H1 (cell line): ENCODE results near the gene WWP2. TPM values are rescaled to one million over a fixed set of nuclear protein-coding genes. Genes with fewer than 3 reads are reported as not detected.

Experiments
- CTCF ChIA-PET: fragments of 300-600 bp; sonication (Branson Sonifier 250); formaldehyde crosslinking; loops from one replicate; lab custom pipeline; 2021; ENCODE audit not compliant: partially characterized antibody; lab: Charles Lee
- POLR2A ChIA-PET: fragments of 300-600 bp; sonication (Branson Sonifier 250); formaldehyde crosslinking; loops from one replicate; lab custom pipeline; 2021; ENCODE audit warnings: inconsistent platforms; ENCODE audit not compliant: partially characterized antibody; lab: Charles Lee
- DNase-seq, 2 experiments: peaks; one replicate each; pipeline versions ENCODE4 v3.0.0 to v3.0.0-alpha.2; 2010 to 2022; ENCODE audit warnings: low spot score in 2 of 2, low read depth in 1 of 2, mixed read lengths in 1 of 2
- FAIRE-seq: peaks from 2 replicates; lab custom pipeline; 2011; peaks lifted over from hg19 to GRCh38; lab: Jason Lieb, UNC
- H2AFZ ChIP-seq: 2 replicates; pipeline ENCODE4 v1.8.1; 2012; ENCODE audit warnings: low read length, inconsistent platforms
- H2AK5ac ChIP-seq: 2 replicates; pipeline ENCODE4 v1.6.1; 2013; ENCODE audit warnings: low read depth, low read length
- H2BK120ac ChIP-seq: replicated peaks from 2 replicates; pipeline ENCODE3; 2013; ENCODE audit warnings: low read depth, low read length, inconsistent platforms
- H2BK12ac ChIP-seq: 2 replicates; pipeline ENCODE4 v1.6.1; 2013; ENCODE audit warnings: low read depth, low read length
- H2BK15ac ChIP-seq: 2 replicates; pipeline ENCODE4 v1.6.1; 2013; ENCODE audit warnings: low read length
- H2BK20ac ChIP-seq: 2 replicates; pipeline ENCODE4 v1.6.1; 2013; ENCODE audit warnings: low read length
- H2BK5ac ChIP-seq: 2 replicates; pipeline ENCODE4 v1.6.1; 2013; ENCODE audit warnings: low read depth, low read length
- H3K14ac ChIP-seq: 2 replicates; pipeline ENCODE4 v1.6.1; 2013; ENCODE audit warnings: inconsistent platforms; ENCODE audit not compliant: insufficient read length
- H3K18ac ChIP-seq: 2 replicates; pipeline ENCODE4 v1.6.1; 2013; ENCODE audit warnings: low read length; ENCODE audit errors: extremely low read depth
- H3K23ac ChIP-seq: 2 replicates; pipeline ENCODE4 v1.6.1; 2013; ENCODE audit warnings: inconsistent platforms; ENCODE audit not compliant: insufficient read length
- H3K23me2 ChIP-seq: 2 replicates; pipeline ENCODE4 v1.6.1; 2013; ENCODE audit warnings: low read depth, low read length
- H3K27ac ChIP-seq: 2 replicates; pipeline ENCODE4 v1.6.1; 2011; ENCODE audit warnings: low read depth, low read length, inconsistent platforms
- H3K27me3 ChIP-seq, 4 experiments: replicated peaks in 1 of 4; 1 replicate in 1 of 4; 2 replicates in 3 of 4; pipeline versions ENCODE4 v1.6.1 to v1.8.1; 2011 to 2013; ENCODE audit warnings: low read length in 3 of 4, mild to moderate bottlenecking in 3 of 4, inconsistent platforms in 2 of 4, mixed read lengths in 2 of 4, moderate library complexity in 1 of 4; ENCODE audit not compliant: control insufficient read depth in 3 of 4, insufficient read depth in 3 of 4; ENCODE audit errors: extremely low read depth in 1 of 4
- H3K36me3 ChIP-seq, 4 experiments: 2 replicates each; pipeline versions ENCODE4 v1.6.1 to v1.8.1; 2011 to 2013; ENCODE audit warnings: mild to moderate bottlenecking in 4 of 4, low read length in 3 of 4, moderate library complexity in 2 of 4, control low read depth in 1 of 4, inconsistent platforms in 1 of 4; ENCODE audit not compliant: insufficient read depth in 4 of 4, control insufficient read depth in 2 of 4
- H3K4ac ChIP-seq: replicated peaks from 2 replicates; pipeline ENCODE3; 2013; ENCODE audit warnings: low read length, low read depth, mixed read lengths, inconsistent platforms; ENCODE audit not compliant: insufficient read length
- H3K4me1 ChIP-seq, 4 experiments: replicated peaks in 1 of 4; 1 replicate in 1 of 4; 2 replicates in 3 of 4; pipeline versions ENCODE4 v1.6.1 to v1.8.1; 2011 to 2013; ENCODE audit warnings: low read length in 3 of 4, inconsistent platforms in 2 of 4, mixed read lengths in 1 of 4; ENCODE audit not compliant: insufficient read depth in 4 of 4, control insufficient read depth in 3 of 4
- H3K4me2 ChIP-seq, 2 experiments: 2 replicates each; pipeline versions ENCODE4 v1.6.1 to v1.8.1; 2011 to 2013; ENCODE audit warnings: low read depth in 2 of 2, low read length in 2 of 2, control low read depth in 1 of 2, inconsistent platforms in 1 of 2, mild to moderate bottlenecking in 1 of 2; ENCODE audit not compliant: insufficient read depth in 1 of 2
- H3K4me3 ChIP-seq, 4 experiments: fragments of 200-600, 300-600 bp in 1 of 4; sonication (generic), shearing (Covaris generic), sonication (Bioruptor Twin) in 1 of 4; 2 replicates each; pipeline versions ENCODE4 v1.5.1 to v1.8.1; 2011 to 2016; ENCODE audit warnings: low read length in 4 of 4, low read depth in 3 of 4, control low read depth in 2 of 4, inconsistent platforms in 2 of 4, mild to moderate bottlenecking in 2 of 4, mixed read lengths in 1 of 4, moderate library complexity in 1 of 4; ENCODE audit not compliant: insufficient read depth in 2 of 4; ENCODE audit errors: extremely low read depth in 1 of 4
- H3K56ac ChIP-seq: replicated peaks from 2 replicates; pipeline ENCODE3; 2013; ENCODE audit warnings: low read depth, mild to moderate bottlenecking, mixed read lengths, low read length, inconsistent platforms; ENCODE audit not compliant: insufficient read length
- H3K79me1 ChIP-seq: 2 replicates; pipeline ENCODE4 v1.6.1; 2013; ENCODE audit warnings: low read depth, low read length, control low read depth
- H3K79me2 ChIP-seq, 2 experiments: 2 replicates each; pipeline versions ENCODE4 v1.6.1 to v1.8.1; 2012 to 2013; ENCODE audit warnings: low read length in 2 of 2, mild to moderate bottlenecking in 2 of 2, inconsistent platforms in 1 of 2; ENCODE audit not compliant: insufficient read depth in 2 of 2, control insufficient read depth in 1 of 2
- H3K9ac ChIP-seq, 4 experiments: replicated peaks in 1 of 4; 1 replicate in 1 of 4; 2 replicates in 3 of 4; pipeline versions ENCODE4 v1.6.1 to v1.8.1; 2011 to 2013; ENCODE audit warnings: low read depth in 3 of 4, low read length in 3 of 4, control low read depth in 2 of 4, mild to moderate bottlenecking in 2 of 4, moderate library complexity in 2 of 4, inconsistent platforms in 1 of 4; ENCODE audit errors: extremely low read depth in 1 of 4
- H3K9me3 ChIP-seq, 2 experiments: 2 replicates each; pipeline versions ENCODE4 v1.6.1 to v1.8.1; 2012 to 2013; ENCODE audit warnings: mild to moderate bottlenecking in 2 of 2, moderate library complexity in 2 of 2, control low read depth in 1 of 2, inconsistent platforms in 1 of 2, low read depth in 1 of 2, low read length in 1 of 2, mixed read lengths in 1 of 2; ENCODE audit not compliant: insufficient read depth in 2 of 2
- H4K20me1 ChIP-seq, 2 experiments: replicated peaks in 1 of 2; 2 replicates each; pipeline versions ENCODE3 to v1.8.1; 2011 to 2013; ENCODE audit warnings: inconsistent platforms in 2 of 2, low read length in 2 of 2, mild to moderate bottlenecking in 1 of 2; ENCODE audit not compliant: insufficient read depth in 2 of 2, control insufficient read depth in 1 of 2
- H4K5ac ChIP-seq: 2 replicates; pipeline ENCODE4 v1.6.1; 2013; ENCODE audit warnings: low read length, low read depth, mixed read lengths, inconsistent platforms; ENCODE audit not compliant: insufficient read length
- H4K8ac ChIP-seq: 2 replicates; pipeline ENCODE4 v1.8.0; 2013; ENCODE audit warnings: mild to moderate bottlenecking, moderate library complexity, low read length, inconsistent platforms; ENCODE audit not compliant: insufficient read depth; ENCODE audit errors: extremely low read depth
- H4K91ac ChIP-seq: replicated peaks from 2 replicates; pipeline ENCODE3; 2013; ENCODE audit warnings: low read length, mixed read lengths, inconsistent platforms; ENCODE audit not compliant: insufficient read length
- CBX8 ChIP-seq: fragments of 300-800, 300-1000 bp; sonication (generic); IDR thresholded peaks from 2 replicates; pipeline ENCODE4 v1.7.1; 2016; ENCODE audit warnings: low read depth, low read length, borderline replicate concordance
- GABPA ChIP-seq: IDR thresholded peaks from 2 replicates; pipeline ENCODE4 v1.6.1; 2011; ENCODE audit warnings: mild to moderate bottlenecking, low read length, moderate library complexity, borderline replicate concordance; ENCODE audit not compliant: insufficient read depth
- HDAC2 ChIP-seq, 2 experiments: fragments of 300-600 bp in 1 of 2; sonication (generic) in 1 of 2; IDR thresholded peaks; 2 replicates each; pipeline ENCODE4 v1.6.1; 2011 to 2012; ENCODE audit warnings: low read depth in 2 of 2, low read length in 2 of 2, mild to moderate bottlenecking in 2 of 2, moderate library complexity in 2 of 2, borderline replicate concordance in 1 of 2, inconsistent platforms in 1 of 2
- KDM5A ChIP-seq: fragments of 200-600 bp; IDR thresholded peaks from 2 replicates; pipeline ENCODE4 v1.7.1; 2012; ENCODE audit warnings: mild to moderate bottlenecking, low read length, inconsistent platforms, mixed read lengths
- RBBP5 ChIP-seq: IDR thresholded peaks from 2 replicates; pipeline ENCODE4 v1.7.1; 2012; ENCODE audit warnings: low read depth, mild to moderate bottlenecking, inconsistent platforms, low read length, moderate library complexity, borderline replicate concordance
- RNF2 ChIP-seq: fragments of 200-900, 300-1000 bp; sonication (generic); IDR thresholded peaks from 2 replicates; pipeline ENCODE4 v1.7.1; 2016; ENCODE audit warnings: borderline replicate concordance, low read depth, mild to moderate bottlenecking, antibody characterized with exemption, low read length; ENCODE audit not compliant: poor library complexity, severe bottlenecking; ENCODE audit errors: missing control alignments
- SIRT6 ChIP-seq: IDR thresholded peaks from one replicate; pipeline ENCODE4 v1.7.1; 2012; ENCODE audit warnings: low read length, inconsistent platforms
- SIX5 ChIP-seq: IDR thresholded peaks from 2 replicates; pipeline ENCODE4 v1.6.1; 2011; ENCODE audit warnings: mild to moderate bottlenecking, low read depth, low read length
- SP1 ChIP-seq: IDR thresholded peaks from 2 replicates; pipeline ENCODE4 v1.6.1; 2011; ENCODE audit warnings: low read depth, low read length
- WGBS, 2 experiments: shearing (Covaris generic) in 1 of 2; methylation state at CpG; one replicate each; pipeline versions ENCODE4 v1.1.6 to v1.1.7; 2013 to 2015; ENCODE audit warnings: low lambda C conversion rate in 2 of 2, mixed read lengths in 2 of 2, inconsistent platforms in 1 of 2, low coverage in 1 of 2, missing lambda C conversion rate in 1 of 2; ENCODE audit not compliant: insufficient replicate concordance in 2 of 2, insufficient coverage in 1 of 2, insufficient read length in 1 of 2; ENCODE audit errors: extremely low coverage in 1 of 2, missing lambda C conversion rate in 1 of 2; 5-methylcytosine and 5-hydroxymethylcytosine counted together
- polyA plus RNA-seq, 7 experiments: library from polyadenylated mRNA; depleted of rRNA in 3 of 7; stranded (reverse) in 5 of 7; unstranded in 2 of 7; fragments of >200 nt in 5 of 7; fragments of 200-250 nt in 2 of 7; gene quantifications; 1 replicate in 5 of 7; 2 replicates in 1 of 7; 4 replicates in 1 of 7; pipeline versions ENCODE4 v1.2.1 to v1.2.3, GENCODE V29; 2011 to 2013; ENCODE audit warnings: missing spikeins in 2 of 7, mixed read lengths in 2 of 7
- total RNA-seq: library from RNA; stranded (reverse); fragmentation: NEBNext Ultra II Directional; extraction: Animal tissue kit (Norgen Biotek cat#: 25700); gene quantifications from 2 replicates; pipeline ENCODE4 v1.2.1, GENCODE V29; 2021

WWP2 gene
- total and polyA plus RNA-seq, 2 of the 8 experiments (the other 6 are each of a cell fraction or from before 2014, with no cell fraction given): 14.1 to 42.2 TPM

DNA sequence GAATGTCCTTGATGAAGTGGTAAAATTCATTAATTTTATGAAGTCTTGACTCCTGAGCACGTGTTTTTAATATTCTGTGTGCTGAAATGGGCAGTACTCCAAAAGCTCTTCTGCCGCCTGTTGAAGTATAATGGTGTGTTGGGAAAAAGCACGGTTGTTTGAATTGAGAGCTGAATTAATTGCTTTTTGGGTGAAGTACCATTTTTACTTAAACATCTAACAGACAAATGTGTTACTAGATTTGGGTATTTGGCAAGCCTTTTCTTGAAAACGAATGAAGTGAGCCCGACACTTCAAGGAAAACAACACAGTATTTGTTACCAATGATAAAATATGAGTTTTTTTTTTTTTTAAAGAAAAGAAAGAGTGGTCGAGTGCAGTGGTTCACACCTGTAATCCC is 22.5 kb downstream of the WWP2 start:
- Histone ChIP-seq H3K9me3 (no peaks in the 10 kb centered on the region), H2BK20ac (no peak overlapping the region), H4K5ac (no peak overlapping the region), H3K79me2 (no peaks in the 10 kb centered on the region; a peak in 1 of 4 replicates), H2AK5ac (no peak overlapping the region), H3K14ac (no peak overlapping the region), H2BK5ac (no peak overlapping the region), H3K36me3 (peaks cover 0 to 9% (median 1%) of the 10 kb centered on the region in 4 experiments; a peak in 5 of 8 replicates), H3K4me3 (no peak overlapping the region), H3K23me2 (no peaks in the 10 kb centered on the region; the same call in 1 of the 2 replicates), H3K27ac (no peak overlapping the region), H3K4ac (no peak overlapping the region), H3K56ac (no peak overlapping the region), H4K8ac (no peak overlapping the region), H3K27me3 (no peaks in the 10 kb centered on the region), H4K91ac (no peak overlapping the region), H4K20me1 (peaks cover 0 to 4% of the 10 kb centered on the region in 2 experiments), H3K4me1 (no peaks in the 10 kb centered on the region), H2BK15ac (no peak overlapping the region), H3K9ac (no peak overlapping the region), H2BK120ac (no peak overlapping the region), H2AFZ (no peak overlapping the region), H3K4me2 (no peak overlapping the region), H3K79me1 (no peaks in the 10 kb centered on the region; the same call in 1 of the 2 replicates), H2BK12ac (no peak overlapping the region), H3K23ac (no peak overlapping the region), H3K18ac (no peak overlapping the region)
- ChIA-PET CTCF (interaction anchor here (0.6 to 6.8 kb wide), 4 partner anchors 11 to 390 kb away, joined by 3 to 43 read pairs (median 4); partner anchors contain the start of gene NOB1), POLR2A (interaction anchor here (0.6 to 1.7 kb wide), 2 partner anchors 30 to 937 kb away, joined by 4 read pairs; partner anchors contain the start of gene NOB1)
- 91% methylated on average over 6 of the region's 6 CpGs; no CpG with 5 or more reads in 1 of the 2 experiments for WGBS, 2 experiments
- no peak for DNase-seq
- FAIRE-seq: no peak
- TF ChIP-seq HDAC2 (IDR thresholded peaks at IDR 0.05; ENCODE audit: borderline replicate concordance in 1 of 2, low read depth in 2 of 2, low read length in 2 of 2) (no peak), RNF2 (no peak), SIRT6 (no peak), RBBP5 (no peak), GABPA (no peak), KDM5A (no peak), CBX8 (no peak), SP1 (no peak), SIX5 (no peak)
